Breast epithelium (tissue), 4 donors: ENCODE measurements around the gene FANCD2OS. TPM values are rescaled to one million over a fixed set of nuclear protein-coding genes. Genes with fewer than 3 reads are reported as not detected.
"Not testable (repeated sequence)": the region's sequence is repeated elsewhere in the genome, so short reads cannot be mapped to it uniquely, and the experiment has no call there.

Experiments
- DNase-seq, 2 donors: peaks; one replicate each; pipeline ENCODE4 v3.0.0-alpha.2; 2019; ENCODE audit warnings: low spot score in 2 of 2
- H3K27ac ChIP-seq, 2 donors: fragments of 200-600 bp; sonication (generic) in 1 of 2; one replicate each; pipeline ENCODE4 v1.5.1; 2016 to 2019; ENCODE audit warnings: mild to moderate bottlenecking in 1 of 2
- H3K27me3 ChIP-seq, 2 donors: fragments of 200-600 bp; sonication (generic) in 1 of 2; one replicate each; pipeline versions ENCODE4 v1.5.1 to v1.6.0; 2017 to 2019; ENCODE audit warnings: control low read depth in 1 of 2, mild to moderate bottlenecking in 1 of 2
- H3K36me3 ChIP-seq: fragments of 200-600 bp; one replicate; pipeline ENCODE4 v1.5.1; 2019
- H3K4me1 ChIP-seq, 2 donors: fragments of 200-600 bp; sonication (generic); one replicate each; pipeline ENCODE4 v1.5.1; 2016 to 2019; ENCODE audit warnings: control low read depth in 1 of 2
- H3K4me3 ChIP-seq, 3 donors: fragments of 200-600 bp; sonication (generic); 1 replicate in 2 of 3; 2 replicates in 1 of 3; pipeline ENCODE4 v1.5.1; 2016 to 2019; ENCODE audit warnings: mild to moderate bottlenecking in 3 of 3, moderate library complexity in 2 of 3
- H3K9me3 ChIP-seq, 2 donors: fragments of 200-600 bp; sonication (generic) in 1 of 2; one replicate each; pipeline ENCODE4 v1.5.1; 2016 to 2019; ENCODE audit warnings: control low read depth in 1 of 2
- CTCF ChIP-seq, 3 donors: fragments of 450-650 bp; IDR thresholded peaks; one replicate each; pipeline ENCODE4 v1.5.1; 2016 to 2017; ENCODE audit warnings: antibody characterized with exemption in 3 of 3, mild to moderate bottlenecking in 3 of 3, moderate library complexity in 3 of 3
- POLR2A ChIP-seq: fragments of 450-650 bp; IDR thresholded peaks from one replicate; pipeline ENCODE4 v1.6.1; 2016; ENCODE audit warnings: antibody characterized with exemption, mild to moderate bottlenecking, moderate library complexity
- POLR2AphosphoS5 ChIP-seq, 3 donors: sonication (generic); formaldehyde crosslinking; IDR thresholded peaks; one replicate each; pipeline ENCODE4 v1.6.1; 2017; ENCODE audit warnings: antibody characterized with exemption in 3 of 3
- intact Hi-C: fragments of 100-400 bp; cut with DNase I; formaldehyde crosslinking; loops from one replicate; pipeline ENCODE4 v1.15.1; 2023; ENCODE audit warnings: low total_unique reads
- total RNA-seq, 3 donors: library from RNA; depleted of rRNA; stranded (reverse); fragments of >200 nt; gene quantifications; one replicate each; pipeline ENCODE4 v1.1.0, GENCODE V29; 2016

FANCD2OS gene
- total RNA-seq, 3 donors from 2014 or later, result not detected

GRCh38 chr3:10137178-10137577 lies 29.1 kb upstream of the FANCD2OS start:
- TF ChIP-seq POLR2A (no peak), CTCF (IDR thresholded peaks at IDR 0.05) (no peak), POLR2AphosphoS5 (IDR thresholded peaks at IDR 0.05) (no peak)
- Histone ChIP-seq H3K27me3 (no peaks in the 10 kb centered on the region), H3K36me3 (no peaks in the 10 kb centered on the region), H3K9me3 (no peaks in the 10 kb centered on the region), H3K4me3 (no peak overlapping the region), H3K4me1 (no peaks in the 10 kb centered on the region), H3K27ac (no peak overlapping the region)
- DNase-seq, result no peak
- intact Hi-C loops, result no loop called here

GRCh38 chr3:10136426-10137005 lies 28.5 kb upstream of the FANCD2OS start:
- intact Hi-C loops, result no loop called here
- TF ChIP-seq POLR2A (no peak), POLR2AphosphoS5 (IDR thresholded peaks at IDR 0.05) (no peak), CTCF (IDR thresholded peaks at IDR 0.05) (no peak)
- Histone ChIP-seq H3K36me3 (no peaks in the 10 kb centered on the region), H3K4me1 (no peaks in the 10 kb centered on the region), H3K27ac (no peak overlapping the region), H3K9me3 (no peaks in the 10 kb centered on the region), H3K27me3 (no peaks in the 10 kb centered on the region), H3K4me3 (no peak overlapping the region)
- DNase-seq, result no peak

- intact Hi-C loops, H3K4me3 ChIP-seq, H3K36me3 ChIP-seq, H3K27me3 ChIP-seq, H3K27ac ChIP-seq, DNase-seq, H3K9me3 ChIP-seq, H3K4me1 ChIP-seq: not testable (repeated sequence)
Measured at GRCh38 chr3:10135872-10136271, 27.8 kb upstream of the FANCD2OS start.

GRCh38 chr3:10122724-10123123 lies 14.7 kb upstream of the FANCD2OS start:
- H3K27ac ChIP-seq, result no peak overlapping the region
- TF ChIP-seq POLR2A (no peak), CTCF (IDR thresholded peaks at IDR 0.05) (no peak), POLR2AphosphoS5 (IDR thresholded peaks at IDR 0.05) (no peak)
- DNase-seq, result no peak
- no peaks in the 10 kb centered on the region for H3K4me1 ChIP-seq
- no peaks in the 10 kb centered on the region for H3K27me3 ChIP-seq
- no peaks in the 10 kb centered on the region for H3K36me3 ChIP-seq
- intact Hi-C loops, result no loop called here
- no peaks in the 10 kb centered on the region for H3K9me3 ChIP-seq
- H3K4me3 ChIP-seq, result no peak overlapping the region

GRCh38 chr3:10121064-10121463 lies 13.0 kb upstream of the FANCD2OS start:
- DNase-seq, result no peak
- H3K27me3 ChIP-seq, result no peaks in the 10 kb centered on the region
- TF ChIP-seq POLR2A (no peak), POLR2AphosphoS5 (IDR thresholded peaks at IDR 0.05) (no peak), CTCF (IDR thresholded peaks at IDR 0.05) (no peak)
- H3K9me3 ChIP-seq, result no peaks in the 10 kb centered on the region
- intact Hi-C loops, result no loop called here
- peaks cover 0 to 4% of the 10 kb centered on the region in 2 donors for H3K4me1 ChIP-seq
- no peak overlapping the region for H3K4me3 ChIP-seq
- no peaks in the 10 kb centered on the region for H3K36me3 ChIP-seq
- H3K27ac ChIP-seq, result no peak overlapping the region

GRCh38 chr3:10119376-10119775 lies 11.3 kb upstream of the FANCD2OS start:
- no peak overlapping the region for H3K4me3 ChIP-seq
- no peaks in the 10 kb centered on the region for H3K36me3 ChIP-seq
- TF ChIP-seq CTCF (IDR thresholded peaks at IDR 0.05) (no peak), POLR2A (no peak), POLR2AphosphoS5 (IDR thresholded peaks at IDR 0.05) (no peak)
- intact Hi-C loops, result no loop called here
- no peak overlapping the region for H3K27ac ChIP-seq
- no peak for DNase-seq
- H3K9me3 ChIP-seq, result no peaks in the 10 kb centered on the region
- H3K4me1 ChIP-seq, result peaks cover 0 to 4% of the 10 kb centered on the region in 2 donors
- H3K27me3 ChIP-seq, result no peaks in the 10 kb centered on the region
